Caki2 (cell line): ENCODE results near the gene PTPN22. TPM values are rescaled to one million over a fixed set of nuclear protein-coding genes. Genes with fewer than 3 reads are reported as not detected.
"Not testable (repeated sequence)": the region's sequence is repeated elsewhere in the genome, so short reads cannot be mapped to it uniquely, and the experiment has no call there.

ENCODE experiments used
- DNase-seq: peaks from one replicate; pipeline ENCODE4 v3.0.0-alpha.2; 2015; ENCODE audit warnings: low read depth
- in situ Hi-C: cut with HindIII; loops from 2 replicates; pipeline ENCODE4 v1.10.0; 2016; ENCODE audit warnings: low sequenced_read_pairs, low pct_unique_long_range_greater_than_20kb, mixed read lengths
- total RNA-seq: library from RNA; depleted of rRNA; stranded (reverse); fragments of >200 nt; shearing (Covaris generic); gene quantifications from 2 replicates; pipeline ENCODE4 v1.2.3, GENCODE V29; 2014; ENCODE audit warnings: low replicate concordance

Gene PTPN22
- total RNA-seq, 1 experiment from 2014 or later: 0.71 TPM

- DNase-seq: no peak
- in situ Hi-C loops: no loop called here
Measured at GRCh38 chr1:113858418-113858817, 13.1 kb downstream of the PTPN22 start.

GRCh38 chr1:113857776-113858175 is 13.7 kb downstream of the PTPN22 start:
- in situ Hi-C loops: no loop called here
- no peak for DNase-seq

- in situ Hi-C loops: no loop called here
- no peak for DNase-seq
Measured at GRCh38 chr1:113856401-113856790, 15.1 kb downstream of the PTPN22 start.

GRCh38 chr1:113855630-113856400 is 15.7 kb downstream of the PTPN22 start:
- no peak for DNase-seq
- in situ Hi-C loops: no loop called here

GRCh38 chr1:113854234-113854633 is 17.3 kb downstream of the PTPN22 start:
- no peak for DNase-seq

GRCh38 chr1:113852694-113853093 is 18.8 kb downstream of the PTPN22 start:
- in situ Hi-C loops, DNase-seq: not testable (repeated sequence)

More at GRCh38 chr1:113854234-113854633, 17.3 kb downstream of the PTPN22 start:
- in situ Hi-C loops: no loop called here

- no peak for DNase-seq
- in situ Hi-C loops: no loop called here
Measured at GRCh38 chr1:113850127-113850796, 21.2 kb downstream of the PTPN22 start.

GRCh38 chr1:113849072-113849471 is 22.4 kb downstream of the PTPN22 start:
- no peak for DNase-seq
- in situ Hi-C loops: no loop called here

- no peak for DNase-seq
- in situ Hi-C loops: no loop called here
Measured at GRCh38 chr1:113846391-113847035, 25.0 kb downstream of the PTPN22 start.

- in situ Hi-C loops: no loop called here
- DNase-seq: no peak
Measured at GRCh38 chr1:113836534-113836933, 35.0 kb downstream of the PTPN22 start.

GRCh38 chr1:113835686-113836290 is 35.7 kb downstream of the PTPN22 start:
- in situ Hi-C loops: no loop called here
- DNase-seq: peak; percentile 3

GRCh38 chr1:113834716-113835115 is 36.8 kb downstream of the PTPN22 start:
- no peak for DNase-seq
- in situ Hi-C loops: no loop called here

- DNase-seq: no peak
- in situ Hi-C loops: no loop called here
Measured at GRCh38 chr1:113830039-113830438, 41.5 kb downstream of the PTPN22 start.

- in situ Hi-C loops: no loop called here
- DNase-seq: no peak
Measured at GRCh38 chr1:113821916-113822315, 49.6 kb downstream of the PTPN22 start.

GRCh38 chr1:113818578-113818977 is 52.9 kb downstream of the PTPN22 start:
- in situ Hi-C loops: no loop called here
- DNase-seq: no peak

GRCh38 chr1:113813218-113813617 is 58.3 kb downstream of the PTPN22 start:
- in situ Hi-C loops: no loop called here
- DNase-seq: no peak

GRCh38 chr1:113812661-113813135 is 58.8 kb downstream of the PTPN22 start:
- in situ Hi-C loops: no loop called here

GRCh38 chr1:113811888-113812660 is 59.4 kb downstream of the PTPN22 start, which contains the start of gene RSBN1:
TSS of gene RSBN1 (minus strand) at chr1:113812476. CDS start at chr1:113812412, 64 bp downstream.
- DNase-seq: peak; percentile 99
- in situ Hi-C loops: no loop called here

More at GRCh38 chr1:113812661-113813135, 58.8 kb downstream of the PTPN22 start:
- no peak for DNase-seq
